ENCODE data around the gene MALT1.

DNA sequence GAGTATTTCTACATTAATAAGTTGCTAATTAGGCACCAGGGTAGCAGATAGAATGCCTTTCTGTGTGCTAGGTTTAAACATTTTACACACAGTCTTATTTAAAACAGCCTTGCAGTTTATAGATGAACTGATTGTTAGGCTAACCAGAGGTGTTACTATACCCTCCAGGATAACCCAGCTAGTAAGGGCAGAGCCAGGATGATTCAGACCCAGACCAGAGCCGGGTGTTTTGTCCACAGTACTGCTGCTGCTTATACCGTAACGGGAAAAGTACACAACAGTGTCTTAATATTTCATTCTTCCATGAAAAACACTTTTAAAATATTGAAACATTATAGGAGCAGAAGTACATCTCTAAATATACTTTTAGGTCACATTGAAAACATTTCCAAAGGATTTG is 82.7 kb downstream of the MALT1 start:
- TF ChIP-seq SP1 (IDR thresholded peaks at IDR 0.05) (no peak), L3MBTL2 (conservative IDR thresholded peaks at IDR 0.05) (no peak), SUZ12 (IDR thresholded peaks at IDR 0.05) (no peak), LEF1 (IDR thresholded peaks at IDR 0.05; ENCODE audit: borderline replicate concordance) (no peak), FOXK2 (IDR thresholded peaks at IDR 0.05) (no peak), ARNT (IDR thresholded peaks at IDR 0.05) (no peak), ELF4 (IDR thresholded peaks at IDR 0.05) (no peak), FOXM1 (IDR thresholded peaks at IDR 0.05; ENCODE audit: borderline replicate concordance) (no peak), ZNF384 (IDR thresholded peaks at IDR 0.05) (no peak), NFRKB (IDR thresholded peaks at IDR 0.05) (no peak)
- TF ChIP-seq, protein P1, sequence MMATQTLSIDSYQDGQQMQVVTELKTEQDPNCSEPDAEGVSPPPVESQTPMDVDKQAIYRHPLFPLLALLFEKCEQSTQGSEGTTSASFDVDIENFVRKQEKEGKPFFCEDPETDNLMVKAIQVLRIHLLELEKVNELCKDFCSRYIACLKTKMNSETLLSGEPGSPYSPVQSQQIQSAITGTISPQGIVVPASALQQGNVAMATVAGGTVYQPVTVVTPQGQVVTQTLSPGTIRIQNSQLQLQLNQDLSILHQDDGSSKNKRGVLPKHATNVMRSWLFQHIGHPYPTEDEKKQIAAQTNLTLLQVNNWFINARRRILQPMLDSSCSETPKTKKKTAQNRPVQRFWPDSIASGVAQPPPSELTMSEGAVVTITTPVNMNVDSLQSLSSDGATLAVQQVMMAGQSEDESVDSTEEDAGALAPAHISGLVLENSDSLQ (IDR thresholded peaks at IDR 0.05) = no peak
